NCI-H146 (cell line): ENCODE measurements around the gene WNK2.
"Not testable (repeated sequence)": the region's sequence is repeated elsewhere in the genome, so short reads cannot be mapped to it uniquely, and the experiment has no call there.

ENCODE experiments used
- DNase-seq: peaks from one replicate; lab custom pipeline; 2025; lab: John Stamatoyannopoulos, UW

The WNK2 gene

DNA sequence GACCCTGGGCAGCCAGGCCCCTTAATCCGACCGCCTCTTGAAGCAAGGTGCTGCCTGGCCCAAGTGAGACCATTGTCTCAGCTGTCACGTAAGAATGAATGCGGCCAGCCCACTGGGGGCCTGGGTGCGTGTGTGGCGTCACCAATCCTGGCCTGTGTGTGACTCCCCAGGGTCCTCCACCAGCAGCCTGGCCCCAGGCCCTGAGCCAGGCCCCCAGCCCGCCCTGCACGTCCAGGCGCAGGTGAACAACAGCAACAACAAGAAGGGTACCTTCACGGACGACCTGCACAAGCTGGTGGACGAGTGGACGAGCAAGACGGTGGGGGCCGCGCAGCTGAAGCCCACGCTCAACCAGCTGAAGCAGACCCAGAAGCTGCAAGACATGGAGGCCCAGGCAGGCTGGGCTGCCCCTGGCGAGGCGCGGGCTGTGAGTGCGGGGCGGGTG, 124.2 kb downstream of the WNK2 start:
- DNase-seq = no peak

- no peak for DNase-seq
Observed at GRCh38 chr9:93308676-93309075, 124.7 kb downstream of the WNK2 start.

GRCh38 chr9:93309889-93310425, 126.0 kb downstream of the WNK2 start:
- DNase-seq = no peak

DNA sequence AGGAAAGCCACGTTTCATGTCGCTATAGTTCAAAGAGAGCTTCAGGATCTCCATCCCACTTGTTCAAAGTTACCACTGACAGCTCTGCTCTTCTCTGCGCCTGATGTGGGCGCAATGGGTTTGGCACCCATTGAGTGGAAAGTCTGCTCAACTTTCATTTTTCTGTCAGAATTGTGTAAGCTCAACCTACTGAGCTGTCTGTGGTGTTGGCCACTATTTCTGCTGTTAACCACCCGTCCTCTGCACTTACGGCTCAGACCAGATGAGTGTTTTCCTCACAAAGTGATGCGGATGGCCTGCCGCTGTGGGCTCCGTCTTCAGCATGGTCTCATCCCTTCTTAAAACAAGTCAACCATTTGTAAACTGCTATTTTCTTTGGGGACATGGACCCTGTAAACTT, 131.2 kb downstream of the WNK2 start:
- no peak for DNase-seq

GRCh38 chr9:93315960-93316359, 132.0 kb downstream of the WNK2 start:
- no peak for DNase-seq

DNA sequence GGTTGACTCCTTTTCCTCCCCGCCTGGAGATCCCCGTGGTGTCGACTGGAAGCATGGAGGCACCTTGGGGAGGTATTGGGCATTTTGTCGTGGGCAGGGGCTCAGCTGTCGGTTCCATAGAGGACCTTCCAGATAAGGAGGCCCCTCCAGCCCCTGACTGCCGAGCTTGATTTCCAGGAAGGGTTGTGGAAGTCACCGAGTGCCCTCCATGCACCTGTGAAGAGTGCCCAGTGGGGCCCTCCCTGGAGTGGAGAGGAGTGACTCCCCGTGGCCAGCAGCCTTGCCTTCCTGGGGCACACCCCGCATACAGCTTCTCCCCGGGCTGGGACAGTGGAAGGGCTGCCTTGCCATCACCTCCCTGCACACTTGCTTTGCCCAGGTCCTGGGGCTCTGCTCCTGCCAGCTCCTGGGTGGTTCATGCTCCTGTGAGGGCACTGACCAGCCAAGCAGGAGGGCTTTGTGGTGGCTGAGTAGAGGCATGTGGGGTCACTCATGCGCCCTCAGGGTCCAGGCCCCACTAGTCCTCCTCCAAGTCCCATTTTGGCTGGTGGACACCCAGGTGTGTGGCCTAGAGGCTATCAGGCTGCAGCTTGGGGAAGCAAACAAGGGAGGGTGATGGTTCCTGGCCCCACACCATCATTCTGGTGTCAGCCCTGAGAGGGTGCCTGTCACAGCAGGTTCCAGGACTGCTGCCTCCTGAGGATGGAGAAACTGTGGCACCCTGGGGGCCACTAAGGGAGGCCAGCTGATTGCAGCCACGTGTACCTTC, 133.0 kb downstream of the WNK2 start:
- no peak for DNase-seq

DNA sequence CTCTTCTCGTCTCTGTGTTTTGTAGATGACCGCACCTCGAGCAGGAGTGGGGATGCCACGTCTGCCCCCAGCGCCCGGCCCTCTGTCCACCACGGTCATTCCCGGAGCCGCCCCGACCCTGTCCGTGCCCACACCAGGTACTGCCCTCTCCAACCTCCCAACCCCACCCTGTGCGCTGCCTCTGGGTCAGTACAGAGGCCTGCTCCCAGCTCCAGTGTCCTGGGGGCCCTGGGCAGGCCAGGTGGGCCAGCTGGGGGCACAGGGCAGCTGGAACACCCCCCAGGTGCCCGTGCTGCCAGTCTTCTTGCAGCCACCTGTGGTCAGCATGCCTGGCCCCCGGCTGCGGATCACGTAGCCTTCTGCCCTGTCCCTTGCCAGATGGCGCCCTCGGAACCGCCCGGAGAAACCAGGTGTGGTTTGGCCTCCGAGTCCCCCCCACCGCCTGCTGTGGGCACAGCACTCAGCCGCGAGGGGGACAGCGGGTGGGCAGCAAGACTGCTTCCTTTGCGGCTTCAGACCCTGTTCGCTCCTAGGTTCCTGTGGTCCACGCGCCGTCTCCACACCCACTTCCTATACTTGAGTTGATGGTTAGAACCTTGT, 133.7 kb downstream of the WNK2 start:
- no peak for DNase-seq

DNA sequence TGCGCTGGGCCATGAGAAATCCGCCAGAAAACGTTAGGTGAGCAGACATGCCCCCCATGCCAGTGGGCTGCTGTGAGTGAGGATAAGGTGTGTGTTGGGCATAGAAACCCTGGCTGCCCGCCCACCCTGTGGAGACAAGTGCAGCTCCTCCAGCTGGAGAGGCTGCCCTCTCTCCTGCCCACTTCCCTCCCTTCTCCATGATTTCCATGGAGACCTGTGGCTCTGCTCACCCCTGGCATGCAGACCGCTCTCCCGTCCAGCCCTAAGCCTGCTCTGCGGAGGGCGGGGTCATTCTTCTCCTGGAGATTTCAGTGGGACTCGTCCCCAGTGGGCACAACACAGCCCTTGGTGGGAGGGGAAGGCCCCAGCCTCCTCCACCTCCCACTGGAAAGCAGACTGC, 134.5 kb downstream of the WNK2 start:
- no peak for DNase-seq

GRCh38 chr9:93319301-93319991, 135.5 kb downstream of the WNK2 start:
- DNase-seq = no peak

DNA sequence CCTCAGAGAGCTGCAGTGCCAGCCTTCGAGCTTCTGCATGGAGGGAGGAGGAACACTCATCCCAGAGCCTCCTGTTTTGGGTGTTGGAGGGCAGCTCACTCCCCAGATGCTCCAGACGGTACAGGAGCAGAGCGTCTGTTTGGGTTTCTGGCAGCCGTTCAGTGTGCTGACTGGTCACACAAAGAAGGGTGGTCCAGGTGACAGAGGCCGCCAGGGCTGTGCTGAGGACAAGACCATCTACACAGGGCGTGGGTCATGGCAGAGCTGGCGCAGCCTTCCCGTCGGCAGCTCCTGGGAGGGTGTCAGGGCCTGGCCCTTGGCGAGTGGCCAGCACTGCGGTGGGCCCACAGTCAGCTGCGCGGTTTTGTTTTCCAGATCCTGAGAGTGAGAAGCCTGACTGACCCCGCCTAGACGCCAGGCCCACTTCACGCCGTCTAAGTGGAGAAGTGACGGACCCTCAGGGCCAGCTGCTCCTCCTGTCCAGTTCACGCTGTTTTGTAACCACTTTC, 136.1 kb downstream of the WNK2 start:
- no peak for DNase-seq

DNA sequence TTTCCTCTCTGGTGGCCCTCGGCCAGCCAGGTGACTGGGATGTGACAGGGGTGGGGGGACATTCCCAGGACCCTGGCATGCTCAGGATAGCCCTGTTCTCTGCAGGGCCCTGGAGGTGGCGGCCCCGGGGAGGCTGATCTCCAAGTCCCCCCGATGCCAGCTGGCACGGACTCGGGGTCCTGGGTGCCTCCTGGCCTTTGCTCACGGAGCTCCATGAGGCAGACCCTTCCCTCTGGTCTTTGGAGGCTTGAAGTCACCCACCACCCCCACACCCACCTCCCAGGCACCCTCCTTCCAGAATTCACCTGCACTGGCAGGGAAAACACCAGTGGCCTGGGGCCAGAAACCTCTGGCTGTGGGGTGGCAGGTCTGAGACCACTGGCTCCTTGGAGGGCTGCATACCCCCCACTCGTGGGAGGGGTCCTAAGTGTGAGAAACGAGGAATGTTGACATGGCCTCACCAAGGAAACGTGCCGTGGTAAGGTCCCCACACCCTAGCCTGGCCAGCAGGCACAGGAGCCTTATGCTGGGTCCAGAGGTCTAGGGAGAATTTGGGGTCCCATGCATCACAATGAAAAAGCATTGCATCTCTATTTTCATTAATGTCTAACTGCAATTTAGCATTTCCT, 136.8 kb downstream of the WNK2 start:
- no peak for DNase-seq

DNA sequence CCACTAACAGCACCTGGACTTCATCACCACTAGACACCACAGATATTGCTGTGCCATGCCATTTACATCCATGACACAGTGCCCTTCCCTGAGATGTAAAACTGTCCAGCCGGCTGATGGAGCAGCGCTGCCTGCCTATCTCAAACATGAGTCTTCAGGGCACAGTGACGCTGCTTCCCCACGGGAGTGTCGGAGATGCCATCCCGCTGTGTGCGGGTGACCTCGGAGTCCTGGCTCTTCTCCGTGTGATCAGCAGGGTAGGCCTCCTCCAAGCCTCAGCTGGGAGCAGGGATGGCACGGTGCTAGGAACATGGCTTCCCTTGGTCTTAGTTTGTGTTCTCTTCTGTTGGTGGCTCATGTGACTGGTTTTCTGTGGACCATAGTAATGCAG, 137.3 kb downstream of the WNK2 start:
- no peak for DNase-seq

DNA sequence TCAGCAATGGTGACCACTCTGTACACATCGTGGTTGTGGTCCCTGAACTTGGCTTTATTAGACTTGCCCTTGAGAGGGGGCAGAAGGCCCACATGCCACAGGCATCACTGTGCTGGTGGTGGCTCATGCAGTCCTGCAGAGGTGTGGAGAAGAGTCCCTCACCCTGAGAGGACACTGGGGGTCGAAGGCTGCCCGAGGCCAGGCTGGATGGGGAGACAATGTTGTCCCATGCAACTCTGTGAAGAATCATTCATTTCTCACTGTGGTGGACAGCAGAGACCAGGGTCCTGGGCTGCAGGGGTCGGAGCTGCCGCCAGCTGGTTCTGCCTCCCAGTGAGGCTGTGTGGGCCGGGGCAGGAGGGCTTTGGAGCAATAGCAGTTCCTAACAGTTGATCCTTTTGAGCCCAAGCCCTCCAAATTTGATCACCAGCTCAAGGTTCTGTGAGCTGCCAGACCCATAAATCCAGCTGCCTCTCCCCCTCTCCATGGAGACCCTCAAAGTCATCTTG, 139.6 kb downstream of the WNK2 start:
- not testable (repeated sequence) for DNase-seq

- no peak for DNase-seq
Observed at GRCh38 chr9:93324191-93324834, 140.4 kb downstream of the WNK2 start.

DNA sequence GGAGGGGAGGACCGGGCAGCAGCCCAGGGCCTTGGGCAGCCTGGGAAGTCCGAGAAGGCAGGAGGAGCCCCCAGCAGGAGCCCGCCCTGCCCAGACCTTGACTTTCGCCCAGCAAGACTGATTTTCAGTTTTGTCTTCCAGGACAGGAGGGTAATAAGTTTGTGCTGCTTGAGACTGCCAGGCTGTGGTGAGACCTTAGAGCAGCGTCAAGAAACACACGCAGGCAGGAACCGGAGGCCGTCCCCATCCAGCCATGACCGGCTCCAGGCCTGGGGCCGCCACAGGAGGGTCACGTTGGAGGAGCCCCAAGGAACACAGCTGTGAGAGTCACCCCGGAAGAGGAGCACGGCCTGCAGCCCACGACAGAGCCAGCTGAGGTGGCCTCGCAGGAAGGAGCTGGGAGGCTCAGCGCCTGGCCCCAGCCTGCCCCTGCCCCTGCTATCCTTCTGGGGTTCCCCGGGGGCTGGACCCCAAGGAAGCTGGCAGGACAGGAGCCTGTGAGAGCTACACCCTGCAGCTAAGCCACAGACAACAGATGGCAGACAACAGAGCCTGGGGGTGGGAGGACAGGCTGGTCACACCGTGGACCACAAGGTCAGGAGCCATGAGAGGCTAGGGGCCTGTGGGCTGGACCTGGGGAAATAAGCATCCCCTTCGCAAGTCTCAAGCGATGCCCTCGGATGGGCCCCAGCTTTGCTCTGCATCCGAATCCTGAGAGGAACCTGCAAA, 141.5 kb downstream of the WNK2 start:
- no peak for DNase-seq

DNA sequence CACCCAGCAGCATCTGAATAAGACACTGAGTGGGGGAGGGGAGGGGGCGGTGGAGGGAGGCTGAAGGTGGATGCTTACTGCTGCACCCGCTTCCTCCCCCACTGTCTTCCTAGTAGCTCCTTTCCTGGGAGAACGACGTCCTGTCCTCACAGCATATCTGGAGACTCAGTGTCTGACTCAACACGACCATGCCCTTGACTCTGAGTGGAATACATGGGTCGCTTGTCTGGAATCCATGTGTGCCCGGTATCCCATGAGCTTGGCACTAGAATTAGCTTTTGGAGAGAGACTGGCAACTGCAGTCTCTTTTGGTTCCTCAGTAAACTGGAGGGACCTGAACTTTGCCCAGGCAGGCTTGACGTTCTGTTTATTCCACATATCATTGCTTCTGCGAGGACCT, 142.1 kb downstream of the WNK2 start:
- no peak for DNase-seq

DNA sequence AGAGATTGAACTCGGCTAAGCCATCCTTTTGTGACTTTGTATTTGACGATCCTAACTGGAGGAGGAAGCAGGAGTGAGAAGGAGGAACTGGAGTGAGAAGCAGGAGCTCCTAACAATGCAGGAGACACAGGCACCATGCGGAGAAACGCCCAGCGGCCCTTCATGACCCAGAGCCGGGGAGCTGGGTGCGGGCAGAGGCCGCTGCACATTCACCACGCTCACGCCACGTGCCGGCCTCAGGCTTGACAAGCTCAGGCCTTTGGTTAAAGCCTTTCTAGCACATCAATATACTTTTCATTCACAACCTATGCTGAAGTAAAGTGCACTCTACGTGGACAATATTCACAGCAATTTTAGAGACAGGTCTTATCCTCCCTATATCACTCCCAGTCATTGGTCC, 142.7 kb downstream of the WNK2 start:
- no peak for DNase-seq

DNA sequence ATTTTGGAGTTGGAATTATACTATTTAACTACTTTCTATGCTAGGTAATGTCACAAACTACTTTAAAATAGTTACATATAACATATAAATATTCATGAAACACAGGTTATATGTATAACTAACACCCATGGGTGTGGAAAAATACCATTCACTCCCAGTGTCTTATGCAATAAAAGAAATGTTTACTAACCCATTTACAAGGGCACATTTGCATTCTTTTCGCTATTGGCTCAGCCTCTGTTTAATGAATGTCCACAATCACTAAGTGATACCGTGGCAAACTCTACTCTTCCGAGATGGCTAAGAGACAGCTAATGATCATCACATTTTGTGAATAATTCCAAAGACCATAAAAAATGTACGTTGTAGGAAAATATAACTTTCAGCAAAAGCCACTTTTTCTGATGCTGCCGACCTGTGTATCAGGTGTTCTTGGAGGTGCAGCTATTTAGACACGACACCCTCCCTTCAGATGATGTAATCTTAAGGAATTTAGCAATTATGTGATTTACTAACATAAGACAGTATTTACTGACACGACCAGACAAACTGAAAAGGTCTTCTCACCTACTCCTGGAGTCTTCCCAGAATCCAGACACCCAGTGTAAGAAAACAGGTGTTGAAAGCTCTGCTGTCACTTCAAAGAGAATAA, 145.8 kb downstream of the WNK2 start:
- no peak for DNase-seq

- DNase-seq = no peak
Observed at GRCh38 chr9:93332317-93332716, 148.4 kb downstream of the WNK2 start.

GRCh38 chr9:93336720-93337119, 152.8 kb downstream of the WNK2 start:
- DNase-seq = no peak
